Hindlimb muscle (tissue), 1 donor: ENCODE data around the gene ENTPD7. TPM values are rescaled to one million over a fixed set of nuclear protein-coding genes. Genes with fewer than 3 reads are reported as not detected.

Source experiments
- DNase-seq: peaks from one replicate; pipeline ENCODE4 v3.0.0-alpha.2; 2013
- polyA plus RNA-seq: library from polyadenylated mRNA; unstranded; fragments of 120-200 nt; gene quantifications from one replicate; pipeline ENCODE4 v1.2.1, GENCODE V29; 2013; ENCODE audit not compliant: insufficient read length

Gene ENTPD7
- polyA plus RNA-seq, 1 donor: 4.1 TPM

GRCh38 chr10:99748823-99749451 lies 89.6 kb downstream of the ENTPD7 start:
- DNase-seq: no peak

DNA sequence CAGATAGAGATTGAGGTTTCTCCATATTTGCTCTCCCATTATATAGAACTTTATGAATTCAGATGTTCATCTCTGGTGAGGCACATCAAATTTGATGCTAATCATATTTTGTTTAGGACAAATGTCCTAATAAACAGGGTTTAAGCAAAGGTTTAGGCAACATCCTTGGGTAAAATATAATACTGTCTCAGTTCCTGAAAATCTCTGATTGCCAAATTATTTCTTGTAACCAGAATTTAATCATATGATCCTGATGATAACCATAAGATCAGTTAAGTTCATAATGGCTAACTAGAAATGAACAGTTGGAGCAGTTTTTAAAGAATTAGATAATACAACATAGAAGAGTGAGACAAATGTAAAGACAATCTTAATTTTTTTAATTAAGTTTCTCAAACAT lies 91.3 kb downstream of the ENTPD7 start:
- DNase-seq: no peak

GRCh38 chr10:99754670-99755069 lies 95.4 kb downstream of the ENTPD7 start:
- DNase-seq: no peak

Other genes starting within 250 kb of the ENTPD7 start
- gene GOT1, start 228.9 kb upstream of the ENTPD7 start, polyA plus RNA-seq: 37.8 TPM
- gene NKX2-3, start 126.6 kb upstream of the ENTPD7 start, polyA plus RNA-seq: 0.97 TPM
- 37.9 TPM for gene SLC25A28, start 39.1 kb upstream of the ENTPD7 start, polyA plus RNA-seq
- gene COX15, start 72.6 kb downstream of the ENTPD7 start, polyA plus RNA-seq: 33.2 TPM
- gene CUTC, start 72.7 kb downstream of the ENTPD7 start, polyA plus RNA-seq: 18.0 TPM
- gene ABCC2, start 123.1 kb downstream of the ENTPD7 start, polyA plus RNA-seq: 0.75 TPM